Keratinocyte (primary cell): ENCODE data around the gene TRIM45.
"Not testable (repeated sequence)": the region's sequence is repeated elsewhere in the genome, so short reads cannot be mapped to it uniquely, and the experiment has no call there.

Experiments
- EZH2 ChIP-seq: IDR thresholded peaks from one replicate; pipeline ENCODE4 v1.6.1; 2012; ENCODE audit warnings: inconsistent platforms, mild to moderate bottlenecking, low read length, moderate library complexity
- TF ChIP-seq, protein P1 (sequence below), 3 experiments: IDR thresholded peaks in 1 of 3; conservative IDR thresholded peaks in 1 of 3; optimal IDR thresholded peaks in 1 of 3; 2 replicates in 2 of 3; 3 replicates in 1 of 3; pipeline versions ENCODE3 to v1.5.1; 2011; ENCODE audit warnings: low read length in 3 of 3, mild to moderate bottlenecking in 3 of 3, moderate library complexity in 2 of 3, control low read depth in 1 of 3, inconsistent platforms in 1 of 3; ENCODE audit not compliant: insufficient read depth in 2 of 3; ENCODE audit errors: extremely low read depth in 1 of 3

GRCh38 chr1:117101858-117102257 lies 19.7 kb downstream of the TRIM45 start:
- TF ChIP-seq, protein P1, sequence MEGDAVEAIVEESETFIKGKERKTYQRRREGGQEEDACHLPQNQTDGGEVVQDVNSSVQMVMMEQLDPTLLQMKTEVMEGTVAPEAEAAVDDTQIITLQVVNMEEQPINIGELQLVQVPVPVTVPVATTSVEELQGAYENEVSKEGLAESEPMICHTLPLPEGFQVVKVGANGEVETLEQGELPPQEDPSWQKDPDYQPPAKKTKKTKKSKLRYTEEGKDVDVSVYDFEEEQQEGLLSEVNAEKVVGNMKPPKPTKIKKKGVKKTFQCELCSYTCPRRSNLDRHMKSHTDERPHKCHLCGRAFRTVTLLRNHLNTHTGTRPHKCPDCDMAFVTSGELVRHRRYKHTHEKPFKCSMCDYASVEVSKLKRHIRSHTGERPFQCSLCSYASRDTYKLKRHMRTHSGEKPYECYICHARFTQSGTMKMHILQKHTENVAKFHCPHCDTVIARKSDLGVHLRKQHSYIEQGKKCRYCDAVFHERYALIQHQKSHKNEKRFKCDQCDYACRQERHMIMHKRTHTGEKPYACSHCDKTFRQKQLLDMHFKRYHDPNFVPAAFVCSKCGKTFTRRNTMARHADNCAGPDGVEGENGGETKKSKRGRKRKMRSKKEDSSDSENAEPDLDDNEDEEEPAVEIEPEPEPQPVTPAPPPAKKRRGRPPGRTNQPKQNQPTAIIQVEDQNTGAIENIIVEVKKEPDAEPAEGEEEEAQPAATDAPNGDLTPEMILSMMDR (optimal IDR thresholded peaks at IDR 0.05 in 1 of 3, IDR thresholded peaks at IDR 0.05 in 1 of 3, conservative IDR thresholded peaks at IDR 0.05 in 1 of 3; ENCODE audit: extremely low read depth in 1 of 3, insufficient read depth in 2 of 3, low read length in 3 of 3) = not testable (repeated sequence)
- TF ChIP-seq EZH2 = not testable (repeated sequence)
